Keratinocyte (primary cell): ENCODE results near the gene STON2. TPM values are rescaled to one million over a fixed set of nuclear protein-coding genes. Genes with fewer than 3 reads are reported as not detected.

Experiments
- DNase-seq: peaks from one replicate; pipeline ENCODE4 v3.0.0-alpha.2; 2011; ENCODE audit warnings: low read depth, missing footprints, low spot score
- FAIRE-seq: peaks from 2 replicates; lab custom pipeline; 2011; peaks lifted over from hg19 to GRCh38; lab: Jason Lieb, UNC
- H2AFZ ChIP-seq: 2 replicates; pipeline ENCODE4 v1.6.0; 2012; ENCODE audit warnings: low read length, control low read depth, inconsistent platforms; ENCODE audit not compliant: control insufficient read depth
- H3K27ac ChIP-seq: 2 replicates; pipeline ENCODE4 v1.5.1; 2011; ENCODE audit warnings: low read length; ENCODE audit not compliant: control insufficient read depth, insufficient read depth
- H3K27me3 ChIP-seq: 3 replicates; pipeline ENCODE4 v1.6.0; 2011; ENCODE audit warnings: low read length; ENCODE audit not compliant: control insufficient read depth, insufficient read depth; ENCODE audit errors: extremely low read depth
- H3K36me3 ChIP-seq, 2 experiments: 2 replicates in 1 of 2; 3 replicates in 1 of 2; pipeline ENCODE4 v1.5.1; 2011; ENCODE audit warnings: low read length in 2 of 2, mild to moderate bottlenecking in 1 of 2; ENCODE audit not compliant: control insufficient read depth in 2 of 2, insufficient read depth in 2 of 2; ENCODE audit errors: extremely low read depth in 1 of 2
- H3K4me1 ChIP-seq: 3 replicates; pipeline ENCODE4 v1.5.1; 2011; ENCODE audit warnings: low read length; ENCODE audit not compliant: control insufficient read depth, insufficient read depth; ENCODE audit errors: extremely low read depth
- H3K4me2 ChIP-seq: 3 replicates; pipeline ENCODE4 v1.6.0; 2011; ENCODE audit warnings: low read depth, low read length; ENCODE audit not compliant: control insufficient read depth, insufficient read depth; ENCODE audit errors: extremely low read depth
- H3K4me3 ChIP-seq, 3 experiments: fragments of 200-600 bp in 1 of 3; sonication (generic) in 1 of 3; 2 replicates in 2 of 3; 3 replicates in 1 of 3; pipeline ENCODE4 v1.5.1; 2011 to 2016; ENCODE audit warnings: low read length in 3 of 3, mild to moderate bottlenecking in 3 of 3, control low read depth in 2 of 3, inconsistent platforms in 1 of 3, low read depth in 1 of 3, mixed read lengths in 1 of 3, mixed run types in 1 of 3, moderate library complexity in 1 of 3; ENCODE audit not compliant: control insufficient read depth in 2 of 3, insufficient read depth in 2 of 3; ENCODE audit errors: extremely low read depth in 1 of 3
- H3K79me2 ChIP-seq: 2 replicates; pipeline ENCODE4 v1.6.0; 2012; ENCODE audit warnings: low read length; ENCODE audit not compliant: control insufficient read depth, insufficient read depth
- H3K9ac ChIP-seq: 3 replicates; pipeline ENCODE4 v1.6.0; 2011; ENCODE audit warnings: low read length; ENCODE audit not compliant: control insufficient read depth, insufficient read depth; ENCODE audit errors: extremely low read depth
- H3K9me1 ChIP-seq: 3 replicates; pipeline ENCODE4 v1.6.0; 2011; ENCODE audit warnings: low read length; ENCODE audit not compliant: control insufficient read depth, insufficient read depth; ENCODE audit errors: extremely low read depth
- H3K9me3 ChIP-seq: 2 replicates; pipeline ENCODE4 v1.5.1; 2012; ENCODE audit warnings: low read depth, low read length; ENCODE audit not compliant: control insufficient read depth
- H4K20me1 ChIP-seq: 3 replicates; pipeline ENCODE4 v1.6.0; 2011; ENCODE audit warnings: low read length; ENCODE audit not compliant: control insufficient read depth, insufficient read depth; ENCODE audit errors: extremely low read depth
- EZH2 ChIP-seq: IDR thresholded peaks from one replicate; pipeline ENCODE4 v1.6.1; 2012; ENCODE audit warnings: inconsistent platforms, mild to moderate bottlenecking, low read length, moderate library complexity
- dilution Hi-C: fragments of 300-500 bp; cut with MboI; formaldehyde crosslinking; loops from one replicate; pipeline ENCODE4 v1.7.0; 2020; ENCODE audit warnings: low sequenced_read_pairs; ENCODE audit not compliant: extremely low pct_ligation_motif_present
- polyA plus RNA-seq, 5 experiments: library from polyadenylated mRNA; depleted of rRNA in 3 of 5; stranded (reverse) in 3 of 5; stranded (forward) in 1 of 5; unstranded in 1 of 5; fragments of >200 nt; gene quantifications; 1 replicate in 1 of 5; 2 replicates in 3 of 5; 3 replicates in 1 of 5; pipeline versions ENCODE4 v1.2.1 to v1.2.3, GENCODE V29; 2011 to 2012; ENCODE audit warnings: missing spikeins in 2 of 5, low read depth in 1 of 5, low replicate concordance in 1 of 5
- TF ChIP-seq, protein P1 (sequence below), 3 experiments: IDR thresholded peaks in 1 of 3; conservative IDR thresholded peaks in 1 of 3; optimal IDR thresholded peaks in 1 of 3; 2 replicates in 2 of 3; 3 replicates in 1 of 3; pipeline versions ENCODE3 to v1.5.1; 2011; ENCODE audit warnings: low read length in 3 of 3, mild to moderate bottlenecking in 3 of 3, moderate library complexity in 2 of 3, control low read depth in 1 of 3, inconsistent platforms in 1 of 3; ENCODE audit not compliant: insufficient read depth in 2 of 3; ENCODE audit errors: extremely low read depth in 1 of 3

Gene STON2
- polyA plus RNA-seq, 1 donor (not counting 4 experiments of a cell fraction or from before 2014, with no cell fraction given) = 82.3 TPM

DNA sequence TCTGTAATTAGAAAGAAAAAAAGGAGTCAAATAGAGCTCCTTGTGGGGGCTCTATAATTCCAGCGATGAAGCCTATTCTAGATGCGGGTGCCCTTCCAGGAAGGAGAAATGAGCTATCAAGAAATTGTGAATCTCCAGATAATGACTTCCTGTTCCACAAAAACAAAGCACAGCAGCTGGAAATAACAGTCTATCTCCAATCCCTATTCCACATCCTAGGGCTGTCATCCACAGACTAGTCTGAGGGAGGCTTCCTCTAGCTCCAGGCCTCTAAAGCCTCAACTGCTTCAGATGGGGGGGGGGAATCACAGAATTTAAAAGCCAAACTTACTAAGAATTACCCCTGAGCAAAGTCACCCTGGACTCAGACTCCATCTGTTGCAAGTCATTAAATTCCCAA, 102.0 kb downstream of the STON2 start:
- peaks cover 16% of the 10 kb centered on the region for H3K4me1 ChIP-seq
- no peaks in the 10 kb centered on the region for H3K27me3 ChIP-seq
- dilution Hi-C loops = no loop called here
- peaks cover 5% of the 10 kb centered on the region for H4K20me1 ChIP-seq
- H2AFZ ChIP-seq = no peak overlapping the region
- H3K36me3 ChIP-seq = peaks cover 1 to 9% of the 10 kb centered on the region in 2 experiments
- FAIRE-seq (no peak), DNase-seq (no peak)
- no peak overlapping the region for H3K9ac ChIP-seq
- no peak overlapping the region for H3K4me2 ChIP-seq
- peaks cover 97% of the 10 kb centered on the region for H3K79me2 ChIP-seq
- H3K27ac ChIP-seq = no peak overlapping the region
- H3K4me3 ChIP-seq = no peak overlapping the region
- H3K9me1 ChIP-seq = peaks cover 5% of the 10 kb centered on the region
- H3K9me3 ChIP-seq = no peaks in the 10 kb centered on the region
- no peak for TF ChIP-seq EZH2
- TF ChIP-seq, protein P1, sequence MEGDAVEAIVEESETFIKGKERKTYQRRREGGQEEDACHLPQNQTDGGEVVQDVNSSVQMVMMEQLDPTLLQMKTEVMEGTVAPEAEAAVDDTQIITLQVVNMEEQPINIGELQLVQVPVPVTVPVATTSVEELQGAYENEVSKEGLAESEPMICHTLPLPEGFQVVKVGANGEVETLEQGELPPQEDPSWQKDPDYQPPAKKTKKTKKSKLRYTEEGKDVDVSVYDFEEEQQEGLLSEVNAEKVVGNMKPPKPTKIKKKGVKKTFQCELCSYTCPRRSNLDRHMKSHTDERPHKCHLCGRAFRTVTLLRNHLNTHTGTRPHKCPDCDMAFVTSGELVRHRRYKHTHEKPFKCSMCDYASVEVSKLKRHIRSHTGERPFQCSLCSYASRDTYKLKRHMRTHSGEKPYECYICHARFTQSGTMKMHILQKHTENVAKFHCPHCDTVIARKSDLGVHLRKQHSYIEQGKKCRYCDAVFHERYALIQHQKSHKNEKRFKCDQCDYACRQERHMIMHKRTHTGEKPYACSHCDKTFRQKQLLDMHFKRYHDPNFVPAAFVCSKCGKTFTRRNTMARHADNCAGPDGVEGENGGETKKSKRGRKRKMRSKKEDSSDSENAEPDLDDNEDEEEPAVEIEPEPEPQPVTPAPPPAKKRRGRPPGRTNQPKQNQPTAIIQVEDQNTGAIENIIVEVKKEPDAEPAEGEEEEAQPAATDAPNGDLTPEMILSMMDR (optimal IDR thresholded peaks at IDR 0.05 in 1 of 3, IDR thresholded peaks at IDR 0.05 in 1 of 3, conservative IDR thresholded peaks at IDR 0.05 in 1 of 3; ENCODE audit: extremely low read depth in 1 of 3, insufficient read depth in 2 of 3, low read length in 3 of 3) = no peak

DNA sequence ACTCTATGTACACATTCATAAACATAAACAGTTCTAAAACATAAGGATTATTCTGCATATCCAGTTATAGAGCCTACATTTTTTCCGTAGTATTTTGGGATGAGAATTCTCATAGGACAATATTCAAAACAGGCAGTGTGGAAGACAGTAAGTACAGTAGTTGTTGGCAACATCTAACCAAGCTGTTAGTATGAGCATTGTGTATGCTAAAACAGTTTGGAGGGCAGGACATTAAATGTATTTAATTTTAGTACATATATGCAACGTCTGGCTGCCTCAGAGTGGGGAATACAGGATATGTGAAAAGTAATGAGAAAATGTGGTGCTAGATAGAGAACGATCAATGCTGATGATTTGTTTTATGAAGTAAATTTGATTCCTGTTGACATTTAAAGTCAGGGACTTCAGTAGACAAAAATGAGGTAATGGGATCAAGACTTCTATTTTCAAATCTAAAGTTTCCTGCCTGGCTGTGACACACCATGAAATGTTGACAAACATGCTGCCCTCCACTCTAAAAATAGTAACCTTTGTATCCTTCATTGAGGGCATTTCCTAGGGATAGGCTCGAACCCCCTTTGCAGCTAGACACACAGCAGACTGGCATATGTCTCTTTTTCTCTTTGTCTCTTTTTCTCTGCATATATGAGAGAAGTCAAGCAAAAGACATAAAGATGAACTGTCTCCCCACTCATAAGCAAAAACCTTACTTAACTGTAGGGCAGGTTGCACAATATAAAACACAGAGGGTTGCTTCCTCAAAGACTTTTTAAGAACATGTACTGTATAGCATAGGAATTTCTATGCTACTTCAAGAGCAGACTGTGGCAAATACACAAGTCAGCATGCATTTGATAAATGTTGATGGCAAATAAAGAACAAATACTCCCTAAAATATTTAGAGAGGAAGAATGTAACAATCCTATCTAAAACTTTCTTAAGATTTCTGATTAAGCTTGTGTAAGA, 103.9 kb downstream of the STON2 start:
- Histone ChIP-seq H3K79me2 (peaks cover 95% of the 10 kb centered on the region), H3K9me3 (no peaks in the 10 kb centered on the region), H3K9ac (no peak overlapping the region), H2AFZ (no peak overlapping the region), H3K4me1 (peaks cover 6% of the 10 kb centered on the region), H3K36me3 (peaks cover 3 to 9% of the 10 kb centered on the region in 2 experiments), H3K4me2 (no peak overlapping the region), H3K27me3 (no peaks in the 10 kb centered on the region), H4K20me1 (peaks cover 5% of the 10 kb centered on the region), H3K9me1 (peaks cover 5% of the 10 kb centered on the region), H3K27ac (no peak overlapping the region), H3K4me3 (no peak overlapping the region)
- FAIRE-seq (no peak), DNase-seq (no peak)
- dilution Hi-C loops = no loop called here
- TF ChIP-seq, protein P1 (optimal IDR thresholded peaks at IDR 0.05 in 1 of 3, IDR thresholded peaks at IDR 0.05 in 1 of 3, conservative IDR thresholded peaks at IDR 0.05 in 1 of 3; ENCODE audit: extremely low read depth in 1 of 3, insufficient read depth in 2 of 3, low read length in 3 of 3) = no peak
- TF ChIP-seq EZH2 = no peak
